Pulmonary artery endothelial cell (primary cell): ENCODE measurements around the gene TNFSF4. TPM values are rescaled to one million over a fixed set of nuclear protein-coding genes. Genes with fewer than 3 reads are reported as not detected.
"Not testable (repeated sequence)": the region's sequence is repeated elsewhere in the genome, so short reads cannot be mapped to it uniquely, and the experiment has no call there.

Experiments
- DNase-seq: peaks from one replicate; pipeline ENCODE4 v3.0.0-alpha.2; 2011; ENCODE audit warnings: low read depth, low spot score
- total RNA-seq: library from RNA; depleted of rRNA; stranded (reverse); fragments of >200 nt; gene quantifications from 2 replicates; pipeline ENCODE4 v1.2.3, GENCODE V29; 2014

The TNFSF4 gene
- total RNA-seq: 49.1 and 117 TPM in 2 replicates

GRCh38 chr1:173206816-173207568 is at the start of gene TNFSF4:
TNFSF4 (minus strand) TSS chr1:173207331; CDS start chr1:173207176, 155 bp downstream.
- no peak for DNase-seq

GRCh38 chr1:173255214-173255813 is 48.2 kb upstream of the TNFSF4 start:
- DNase-seq: no peak

- no peak for DNase-seq
These were observed 45.9 kb upstream of the TNFSF4 start for GRCh38 chr1:173253046-173253445.

- DNase-seq: no peak
These were observed 42.2 kb upstream of the TNFSF4 start for GRCh38 chr1:173249349-173249748.

DNA sequence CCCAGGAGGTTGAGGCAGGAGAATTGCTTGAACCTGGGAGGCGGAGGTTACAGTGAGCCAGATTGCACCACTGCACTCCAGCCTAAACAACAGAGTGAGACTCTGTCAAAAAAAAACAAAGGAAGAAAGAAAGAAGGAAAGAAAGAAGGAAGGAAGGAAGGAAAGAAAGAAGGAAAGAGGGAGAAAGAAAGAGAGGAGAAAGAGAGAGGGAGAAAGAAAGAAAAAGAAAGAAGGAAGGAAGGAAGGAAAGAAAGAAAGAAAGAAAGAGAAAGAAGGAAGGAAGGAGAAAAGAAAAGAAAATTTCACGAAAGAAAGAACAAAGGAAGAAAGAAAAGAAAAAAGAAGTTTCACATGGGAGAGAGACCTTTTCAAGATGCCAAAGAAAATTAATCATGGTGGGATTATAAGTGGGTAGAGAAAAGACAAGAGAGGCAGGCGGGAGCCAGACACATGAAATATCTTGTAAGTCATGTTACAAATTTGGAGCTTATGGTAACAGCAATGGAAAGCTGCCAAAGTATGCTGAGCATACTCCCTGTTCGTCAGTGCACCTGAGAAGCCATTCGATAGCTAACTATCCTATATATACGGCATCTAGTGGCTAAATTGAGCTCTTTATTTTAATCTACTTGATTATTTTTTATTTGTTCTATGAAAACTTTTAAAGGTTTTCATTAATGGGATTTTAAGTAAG is 41.3 kb upstream of the TNFSF4 start:
- no peak for DNase-seq

- no peak for DNase-seq
These were observed 38.8 kb upstream of the TNFSF4 start for GRCh38 chr1:173245892-173246291.

- DNase-seq: no peak
These were observed 36.2 kb upstream of the TNFSF4 start for GRCh38 chr1:173243300-173243699.

DNA sequence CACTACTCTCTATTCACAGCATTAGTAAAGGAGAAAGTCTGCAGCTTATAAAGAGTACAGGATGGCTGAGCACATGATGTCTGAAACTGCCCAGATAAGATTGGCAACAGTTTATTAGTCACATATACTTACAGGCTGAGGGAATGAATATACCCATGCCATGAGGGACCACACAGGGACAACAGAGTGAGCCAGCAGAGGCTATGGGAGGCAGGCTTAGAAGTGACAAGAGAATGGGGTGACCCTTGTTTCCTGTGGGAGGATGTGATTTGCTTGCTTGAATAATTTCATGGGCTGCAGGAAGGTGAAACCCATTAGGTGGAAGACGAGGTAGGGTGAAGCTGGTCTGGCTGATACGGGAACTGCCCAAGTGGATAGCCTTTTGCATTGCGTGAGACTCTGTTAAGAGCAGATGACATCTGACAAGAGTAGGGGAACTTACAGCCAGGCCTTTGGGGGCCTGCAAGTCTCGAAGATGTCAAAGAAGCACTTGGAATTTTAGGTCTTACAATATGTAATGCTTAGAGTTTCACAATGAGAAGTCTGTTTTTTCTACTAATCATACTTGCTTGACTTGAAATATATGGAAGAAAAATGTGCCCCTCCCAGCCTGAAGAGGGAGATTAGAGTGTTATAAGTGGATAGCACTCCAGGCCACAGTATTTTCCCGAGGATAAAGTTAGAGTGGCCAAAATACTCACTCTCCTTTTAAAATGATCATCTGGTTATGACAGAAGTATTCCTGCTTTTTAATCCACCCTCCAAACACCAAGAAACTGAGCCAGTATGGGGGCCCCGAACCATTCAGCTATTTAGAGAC is 34.6 kb upstream of the TNFSF4 start:
- no peak for DNase-seq

DNA sequence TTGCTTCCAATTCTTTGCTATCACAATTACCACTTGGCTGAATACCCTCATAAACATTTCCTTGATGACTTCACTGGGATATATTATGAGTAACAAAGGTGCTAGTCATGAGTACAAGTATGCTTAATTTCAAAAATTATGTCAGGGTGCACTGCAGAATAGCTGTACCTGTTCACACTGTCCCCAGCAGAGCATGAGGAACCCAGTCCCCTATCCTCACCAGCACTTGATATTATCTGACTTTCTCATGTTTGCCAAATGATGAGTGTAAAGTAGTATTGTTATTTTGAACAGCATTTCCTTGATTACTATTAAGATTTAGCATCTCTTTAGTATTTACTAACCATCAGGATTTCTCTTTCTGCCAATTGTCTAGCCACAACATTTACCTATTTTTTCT is 33.5 kb upstream of the TNFSF4 start:
- DNase-seq: no peak

GRCh38 chr1:173239058-173239457 is 31.9 kb upstream of the TNFSF4 start:
- DNase-seq: no peak

- DNase-seq: no peak
These were observed 27.8 kb upstream of the TNFSF4 start for GRCh38 chr1:173234899-173235298.

DNA sequence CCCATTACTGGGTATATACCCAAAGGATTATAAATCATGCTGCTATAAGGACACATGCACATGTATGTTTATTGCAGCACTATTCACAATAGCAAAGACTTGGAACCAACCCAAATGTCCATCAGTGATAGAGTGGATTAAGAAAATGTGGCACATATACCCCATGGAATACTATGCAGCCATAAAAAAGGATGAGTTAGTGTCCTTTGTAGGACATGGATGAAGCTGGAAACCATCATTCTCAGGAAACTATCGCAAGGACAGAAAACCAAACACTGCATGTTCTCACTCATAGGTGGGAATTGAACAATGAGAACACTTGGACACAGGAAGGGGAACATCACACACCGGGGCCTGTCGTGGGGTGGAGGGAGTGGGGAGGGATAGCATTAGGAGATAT is 27.3 kb upstream of the TNFSF4 start:
- not testable (repeated sequence) for DNase-seq

GRCh38 chr1:173229031-173229430 is 21.9 kb upstream of the TNFSF4 start:
- not testable (repeated sequence) for DNase-seq

DNA sequence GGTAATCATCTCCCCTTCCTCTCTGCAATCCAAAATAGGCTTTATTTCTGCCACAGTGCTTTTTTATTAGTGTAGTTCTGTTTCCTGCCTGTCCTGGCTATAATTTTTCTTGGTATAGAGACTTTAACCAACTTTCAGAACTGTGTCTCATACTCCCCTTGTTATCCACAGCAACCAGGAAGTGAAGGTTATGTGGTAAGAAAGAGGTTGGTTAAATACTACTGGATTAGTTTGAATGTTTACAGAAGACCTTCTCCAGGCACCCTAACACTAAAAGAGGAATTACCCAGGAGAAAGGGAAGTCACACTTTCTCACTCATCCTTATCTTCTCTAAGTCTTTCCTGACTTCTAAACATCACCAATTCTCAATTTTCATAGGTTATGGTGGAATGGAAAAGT is 17.8 kb upstream of the TNFSF4 start:
- DNase-seq: no peak

GRCh38 chr1:173224280-173224892 is 17.3 kb upstream of the TNFSF4 start:
- DNase-seq: no peak

GRCh38 chr1:173223031-173223380 is 15.9 kb upstream of the TNFSF4 start:
- DNase-seq: no peak

GRCh38 chr1:173222149-173223030 is 15.3 kb upstream of the TNFSF4 start:
- no peak for DNase-seq

GRCh38 chr1:173220157-173220556 is 13.0 kb upstream of the TNFSF4 start:
- no peak for DNase-seq

- DNase-seq: no peak
These were observed 6.5 kb upstream of the TNFSF4 start for GRCh38 chr1:173213665-173214064.

GRCh38 chr1:173212952-173213491 is 5.9 kb upstream of the TNFSF4 start:
- no peak for DNase-seq
